Spleen (tissue), 11 donors: ENCODE data around the gene UGT1A5. TPM values are rescaled to one million over a fixed set of nuclear protein-coding genes. Genes with fewer than 3 reads are reported as not detected.

Source experiments
- DNase-seq: peaks from one replicate; pipeline ENCODE4 v3.0.0-alpha.2; 2020
- H3K27ac ChIP-seq, 8 donors: fragments of 200-600 bp; sonication (generic) in 7 of 8; 1 replicate in 4 of 8; 2 replicates in 4 of 8; pipeline versions ENCODE4 v1.5.0 to v1.8.0; 2016 to 2021; ENCODE audit warnings: inconsistent platforms in 4 of 8, mild to moderate bottlenecking in 4 of 8, moderate library complexity in 1 of 8
- H3K27me3 ChIP-seq, 7 donors: fragments of 200-600 bp; sonication (generic) in 6 of 7; replicated peaks in 1 of 7; 1 replicate in 4 of 7; 2 replicates in 3 of 7; pipeline versions ENCODE4 v1.5.0 to v1.8.0; 2016 to 2021; ENCODE audit warnings: inconsistent platforms in 3 of 7, mild to moderate bottlenecking in 1 of 7
- H3K36me3 ChIP-seq, 6 donors: fragments of 200-600 bp; sonication (generic) in 5 of 6; 1 replicate in 4 of 6; 2 replicates in 2 of 6; pipeline versions ENCODE4 v1.5.0 to v1.8.0; 2016 to 2021; ENCODE audit warnings: inconsistent platforms in 2 of 6
- H3K4me1 ChIP-seq, 6 donors: fragments of 200-600 bp; sonication (generic) in 5 of 6; 1 replicate in 3 of 6; 2 replicates in 3 of 6; pipeline versions ENCODE4 v1.5.0 to v1.8.0; 2016 to 2021; ENCODE audit warnings: inconsistent platforms in 3 of 6
- H3K4me3 ChIP-seq, 8 donors: fragments of 200-600 bp; sonication (generic) in 7 of 8; 1 replicate in 4 of 8; 2 replicates in 4 of 8; pipeline versions ENCODE4 v1.5.0 to v1.8.0; 2016 to 2021; ENCODE audit warnings: inconsistent platforms in 4 of 8, mild to moderate bottlenecking in 4 of 8, moderate library complexity in 2 of 8
- H3K9me3 ChIP-seq, 8 donors: fragments of 200-600 bp; sonication (generic) in 7 of 8; 1 replicate in 4 of 8; 2 replicates in 4 of 8; pipeline versions ENCODE4 v1.5.0 to v1.8.0; 2016 to 2021; ENCODE audit warnings: inconsistent platforms in 4 of 8
- CTCF ChIP-seq, 11 experiments: fragments of 200-600 bp in 7 of 11; fragments of 450-650 bp in 4 of 11; sonication (generic) in 4 of 11; IDR thresholded peaks in 8 of 11; conservative IDR thresholded peaks in 3 of 11; 1 replicate in 7 of 11; 2 replicates in 4 of 11; pipeline versions ENCODE4 v1.4.0 to v1.8.0; 2016 to 2021; ENCODE audit warnings: antibody characterized with exemption in 11 of 11, inconsistent platforms in 4 of 11, mild to moderate bottlenecking in 1 of 11
- POLR2A ChIP-seq, 3 donors: fragments of 450-650 bp; IDR thresholded peaks; one replicate each; pipeline ENCODE4 v1.5.1; 2017; ENCODE audit warnings: antibody characterized with exemption in 3 of 3, mild to moderate bottlenecking in 1 of 3
- POLR2AphosphoS5 ChIP-seq, 3 donors: sonication (generic); formaldehyde crosslinking; IDR thresholded peaks; one replicate each; pipeline ENCODE4 v1.5.1; 2017; ENCODE audit warnings: antibody characterized with exemption in 3 of 3
- WGBS, 5 donors: extraction: QIAGEN DNeasy Blood & Tissue Kit in 3 of 5; methylation state at CpG; one replicate each; pipeline versions ENCODE4 v1.1.5 to v1.1.7; 2013 to 2018; 5-methylcytosine and 5-hydroxymethylcytosine counted together
- intact Hi-C: fragments of 100-400 bp; cut with DNase I; formaldehyde crosslinking; loops from one replicate; pipeline ENCODE4 v1.15.0; 2023; ENCODE audit warnings: low total_unique reads
- polyA plus RNA-seq, 3 donors: library from polyadenylated mRNA; stranded (reverse); fragments of 200-250 nt; gene quantifications; one replicate each; pipeline ENCODE4 v1.2.1, GENCODE V29; 2013
- total RNA-seq, 7 donors: library from RNA; depleted of rRNA in 3 of 7; stranded (reverse); fragments of >200 nt in 3 of 7; fragmentation: NEBNext Ultra II Directional in 4 of 7; extraction: Animal tissue kit (Norgen Biotek cat#: 25700) in 4 of 7; gene quantifications; one replicate each; pipeline versions ENCODE4 v1.1.0 to v1.2.1, GENCODE V29; 2016 to 2021
- donor health status: healthy with polysubstance abuse.
- donor health status: DM: no; HTN: no; CAD: no; lungs with moderate emphysema.
- donor health status: DM: no; HTN: no; CAD: no.
- donor health status: Bipolar disorder and iron deficiency.
- donor health status: healthy.
- donor health status: DM: no; HTN: no; CAD: no.
- donor health status: DM: yes; HTN: yes; CAD: no.

The UGT1A5 gene
- total and polyA plus RNA-seq, 10 donors = not detected

- Histone ChIP-seq H3K27me3 (peaks cover 0 to 4% (median 0%) of the 10 kb centered on the region in 7 donors), H3K9me3 (peaks cover 0 to 26% (median 12%) of the 10 kb centered on the region in 8 donors), H3K4me3 (no peak overlapping the region), H3K27ac (no peak overlapping the region), H3K36me3 (no peaks in the 10 kb centered on the region), H3K4me1 (no peaks in the 10 kb centered on the region)
- DNase-seq = no peak
- WGBS, 5 donors = 83 to 95% (median 89%) methylated on average over 5 of the region's 5 CpGs
- TF ChIP-seq CTCF (IDR thresholded peaks at IDR 0.05 in 8 of 11, conservative IDR thresholded peaks at IDR 0.05 in 3 of 11) (no peak), POLR2AphosphoS5 (IDR thresholded peaks at IDR 0.05) (no peak), POLR2A (IDR thresholded peaks at IDR 0.05) (no peak)
- intact Hi-C loops = no loop called here
These were observed 61.1 kb downstream of the UGT1A5 start for GRCh38 chr2:233773854-233774253.

GRCh38 chr2:233775414-233775813, 62.7 kb downstream of the UGT1A5 start:
- Histone ChIP-seq H3K4me1 (no peaks in the 10 kb centered on the region), H3K9me3 (peaks cover 0 to 26% (median 12%) of the 10 kb centered on the region in 8 donors), H3K27ac (no peak overlapping the region), H3K27me3 (peaks cover 0 to 7% (median 0%) of the 10 kb centered on the region in 7 donors), H3K36me3 (no peaks in the 10 kb centered on the region), H3K4me3 (no peak overlapping the region)
- intact Hi-C loops = no loop called here
- no peak for DNase-seq
- no peak for TF ChIP-seq CTCF (IDR thresholded peaks at IDR 0.05 in 8 of 11, conservative IDR thresholded peaks at IDR 0.05 in 3 of 11)
- no peak for TF ChIP-seq POLR2A (IDR thresholded peaks at IDR 0.05)
- TF ChIP-seq POLR2AphosphoS5 (IDR thresholded peaks at IDR 0.05) = no peak
- 92 to 97% (median 95%) methylated on average over 6 of the region's 6 CpGs for WGBS, 5 donors

- WGBS, 5 donors = 75 to 94% (median 89%) methylated on average over 2 of the region's 2 CpGs
- TF ChIP-seq CTCF (IDR thresholded peaks at IDR 0.05 in 8 of 11, conservative IDR thresholded peaks at IDR 0.05 in 3 of 11) = no peak
- no peak for TF ChIP-seq POLR2AphosphoS5 (IDR thresholded peaks at IDR 0.05)
- no peak for TF ChIP-seq POLR2A (IDR thresholded peaks at IDR 0.05)
- no peak for DNase-seq
- H3K27me3 ChIP-seq = peaks cover 0 to 7% (median 0%) of the 10 kb centered on the region in 7 donors
- no peaks in the 10 kb centered on the region for H3K36me3 ChIP-seq
- H3K9me3 ChIP-seq = peaks cover 0 to 26% (median 12%) of the 10 kb centered on the region in 8 donors
- H3K4me3 ChIP-seq = no peak within 1 kb of the TSS
- no peak within 1 kb of the TSS for H3K27ac ChIP-seq
- H3K4me1 ChIP-seq = no peaks in the 10 kb centered on the region
- intact Hi-C loops = no loop called here
These were observed 65.3 kb downstream of the UGT1A5 start, which contains the start of gene MROH2A for GRCh38 chr2:233778030-233778429. Gene MROH2A (plus strand): TSS chr2:233778330. CDS start chr2:233779359, 1,029 bp downstream.

GRCh38 chr2:233779722-233780121, 67.0 kb downstream of the UGT1A5 start:
- 82 to 92% (median 88%) methylated on average over 3 to 4 of the region's 4 CpGs for WGBS, 5 donors
- Histone ChIP-seq H3K36me3 (no peaks in the 10 kb centered on the region), H3K9me3 (peaks cover 0 to 26% (median 12%) of the 10 kb centered on the region in 8 donors), H3K4me1 (no peaks in the 10 kb centered on the region), H3K27me3 (peaks cover 0 to 11% (median 0%) of the 10 kb centered on the region in 7 donors), H3K27ac (no peak overlapping the region), H3K4me3 (no peak overlapping the region)
- no peak for DNase-seq
- intact Hi-C loops = no loop called here
- TF ChIP-seq CTCF (IDR thresholded peaks at IDR 0.05 in 8 of 11, conservative IDR thresholded peaks at IDR 0.05 in 3 of 11) (no peak), POLR2A (IDR thresholded peaks at IDR 0.05) (no peak), POLR2AphosphoS5 (IDR thresholded peaks at IDR 0.05) (no peak)
